ENCODE results near the gene PAN3. TPM values are rescaled to one million over a fixed set of nuclear protein-coding genes. Genes with fewer than 3 reads are reported as not detected.

The PAN3 gene
- total and polyA plus RNA-seq, 4 experiments from 2014 or later, result 2.8 to 66.7 (median 36.4) TPM

- Mint-ChIP-seq H3K27ac (no peak overlapping the region), H3K36me3 (peaks cover 50 to 64% of the 10 kb centered on the region in 2 donors), H3K9me3 (no peaks in the 10 kb centered on the region), H3K4me3 (no peak overlapping the region), H3K4me1 (peaks cover under 1 to 4% (median 3%) of the 10 kb centered on the region in 4 donors), H3K27me3 (no peaks in the 10 kb centered on the region)
- intact Hi-C loops (cut with micrococcal nuclease), result loop anchor here (5.0 kb wide), 1 partner anchor 137 kb away; the partner anchor contains the start of gene PAN3
- Histone ChIP-seq H3K4me1 (ENCODE audit: insufficient read depth, low read length) (no peaks in the 10 kb centered on the region), H3K9me3 (ENCODE audit: control insufficient read depth in 1 of 2, low read length in 2 of 2) (no peaks in the 10 kb centered on the region), H3K36me3 (ENCODE audit: insufficient read depth, low read length) (peaks cover 28% of the 10 kb centered on the region), H3K27ac (ENCODE audit: low read depth, low read length) (no peak overlapping the region), H3K27me3 (ENCODE audit: insufficient read depth, low read length) (no peaks in the 10 kb centered on the region), H3K4me3 (ENCODE audit: low read length in 2 of 2) (no peak overlapping the region)
- ChIA-PET CTCF (ENCODE audit: partially characterized antibody) (no interaction called here), POLR2A (ENCODE audit: partially characterized antibody) (no interaction called here)
- no peak for DNase-seq
These were observed 135.6 kb downstream of the PAN3 start for GRCh38 chr13:28273919-28274318.

- no peaks in the 10 kb centered on the region for H3K9me3 Mint-ChIP-seq
- intact Hi-C loops (cut with micrococcal nuclease), result no loop called here
- H3K36me3 Mint-ChIP-seq, result peaks cover 62 to 74% of the 10 kb centered on the region in 2 donors
- no peaks in the 10 kb centered on the region for H3K9me3 ChIP-seq (ENCODE audit: control insufficient read depth in 1 of 2, low read length in 2 of 2)
- no peak overlapping the region for H3K4me3 ChIP-seq (ENCODE audit: low read length in 2 of 2)
- no peak for DNase-seq
- peaks cover 0 to 3% (median 0%) of the 10 kb centered on the region in 4 donors for H3K4me1 Mint-ChIP-seq
- ChIA-PET POLR2A (ENCODE audit: partially characterized antibody) (no interaction called here), CTCF (ENCODE audit: partially characterized antibody) (interaction anchor here (0.6 kb wide), 1 partner anchor 79 kb away, joined by 3 read pairs; no protein-coding TSS in a partner anchor)
- H3K27ac Mint-ChIP-seq, result peak overlapping the region in 1 of 7 donors; percentile 18
- no peak overlapping the region for H3K4me3 Mint-ChIP-seq
- no peaks in the 10 kb centered on the region for H3K27me3 ChIP-seq (ENCODE audit: insufficient read depth, low read length)
- no peak overlapping the region for H3K27ac ChIP-seq (ENCODE audit: low read depth, low read length)
- H3K4me1 ChIP-seq (ENCODE audit: insufficient read depth, low read length), result no peaks in the 10 kb centered on the region
- peaks cover 27% of the 10 kb centered on the region for H3K36me3 ChIP-seq (ENCODE audit: insufficient read depth, low read length)
- no peaks in the 10 kb centered on the region for H3K27me3 Mint-ChIP-seq
These were observed 144.1 kb downstream of the PAN3 start for GRCh38 chr13:28282451-28282850.

- Histone ChIP-seq H3K4me3 (ENCODE audit: low read length in 2 of 2) (no peak overlapping the region), H3K36me3 (ENCODE audit: insufficient read depth, low read length) (peaks cover 21% of the 10 kb centered on the region), H3K4me1 (ENCODE audit: insufficient read depth, low read length) (no peaks in the 10 kb centered on the region), H3K9me3 (ENCODE audit: control insufficient read depth in 1 of 2, low read length in 2 of 2) (no peaks in the 10 kb centered on the region), H3K27me3 (ENCODE audit: insufficient read depth, low read length) (no peaks in the 10 kb centered on the region), H3K27ac (ENCODE audit: low read depth, low read length) (no peak overlapping the region)
- ChIA-PET CTCF (ENCODE audit: partially characterized antibody) (no interaction called here), POLR2A (ENCODE audit: partially characterized antibody) (no interaction called here)
- DNase-seq, result no peak
- Mint-ChIP-seq H3K4me3 (no peak overlapping the region), H3K9me3 (no peaks in the 10 kb centered on the region), H3K4me1 (peaks cover 0 to 3% (median 0%) of the 10 kb centered on the region in 4 donors), H3K27me3 (no peaks in the 10 kb centered on the region), H3K27ac (no peak overlapping the region), H3K36me3 (peaks cover 70 to 75% of the 10 kb centered on the region in 2 donors)
- intact Hi-C loops (cut with micrococcal nuclease), result no loop called here
These were observed 145.3 kb downstream of the PAN3 start for GRCh38 chr13:28283600-28283999.

DNA sequence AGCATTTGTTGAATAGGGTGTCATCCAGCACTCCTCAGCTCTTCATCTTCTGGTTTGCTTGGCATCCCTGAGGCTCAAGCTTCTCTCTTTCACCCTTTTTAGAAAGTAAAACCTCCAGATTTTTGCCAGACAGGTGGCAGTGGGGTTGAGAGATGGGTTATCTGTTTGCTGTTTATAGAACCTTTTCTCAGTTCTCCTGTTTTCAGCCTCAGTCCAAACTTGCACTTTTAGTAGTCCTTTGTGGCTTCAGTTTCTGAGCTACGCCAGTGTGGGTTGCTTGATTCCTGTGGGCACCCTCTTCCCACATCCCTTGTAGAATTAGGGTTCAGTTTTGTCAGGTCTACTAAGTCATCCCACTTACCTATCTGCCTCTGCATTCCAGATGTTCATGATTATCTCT, 147.9 kb downstream of the PAN3 start:
- Histone ChIP-seq H3K27ac (ENCODE audit: low read depth, low read length) (no peak overlapping the region), H3K36me3 (ENCODE audit: insufficient read depth, low read length) (peaks cover 16% of the 10 kb centered on the region), H3K4me1 (ENCODE audit: insufficient read depth, low read length) (no peaks in the 10 kb centered on the region), H3K4me3 (ENCODE audit: low read length in 2 of 2) (no peak overlapping the region), H3K27me3 (ENCODE audit: insufficient read depth, low read length) (no peaks in the 10 kb centered on the region), H3K9me3 (ENCODE audit: control insufficient read depth in 1 of 2, low read length in 2 of 2) (no peaks in the 10 kb centered on the region)
- peaks cover 62 to 69% of the 10 kb centered on the region in 2 donors for H3K36me3 Mint-ChIP-seq
- no peak for DNase-seq
- H3K27ac Mint-ChIP-seq, result peak overlapping the region in 2 of 7 donors; percentile 29 to 63
- POLR2A ChIA-PET (ENCODE audit: partially characterized antibody), result no interaction called here
- CTCF ChIA-PET (ENCODE audit: partially characterized antibody), result no interaction called here
- no peaks in the 10 kb centered on the region for H3K9me3 Mint-ChIP-seq
- peaks cover 0 to 3% (median 0%) of the 10 kb centered on the region in 4 donors for H3K4me1 Mint-ChIP-seq
- intact Hi-C loops (cut with micrococcal nuclease), result no loop called here
- H3K27me3 Mint-ChIP-seq, result no peaks in the 10 kb centered on the region
- H3K4me3 Mint-ChIP-seq, result no peak overlapping the region

GRCh38 chr13:28297341-28297740, 159.0 kb downstream of the PAN3 start:
- H3K27ac Mint-ChIP-seq, result peak overlapping the region in 1 of 7 donors; percentile 83
- ChIA-PET POLR2A (ENCODE audit: partially characterized antibody) (no interaction called here), CTCF (ENCODE audit: partially characterized antibody) (no interaction called here)
- no peak for DNase-seq
- intact Hi-C loops (cut with micrococcal nuclease), result no loop called here
- peaks cover 10 to 14% (median 13%) of the 10 kb centered on the region in 4 donors for H3K4me1 Mint-ChIP-seq
- peaks cover 0 to 2% (median 0%) of the 10 kb centered on the region in 8 donors for H3K9me3 Mint-ChIP-seq
- H3K27me3 Mint-ChIP-seq, result no peaks in the 10 kb centered on the region
- Histone ChIP-seq H3K27ac (ENCODE audit: low read depth, low read length) (no peak overlapping the region), H3K9me3 (ENCODE audit: control insufficient read depth in 1 of 2, low read length in 2 of 2) (no peaks in the 10 kb centered on the region), H3K27me3 (ENCODE audit: insufficient read depth, low read length) (no peaks in the 10 kb centered on the region), H3K4me3 (ENCODE audit: low read length in 2 of 2) (no peak overlapping the region), H3K36me3 (ENCODE audit: insufficient read depth, low read length) (peaks cover 7% of the 10 kb centered on the region), H3K4me1 (ENCODE audit: insufficient read depth, low read length) (peaks cover 6% of the 10 kb centered on the region)
- no peak overlapping the region for H3K4me3 Mint-ChIP-seq
- peaks cover 26 to 27% of the 10 kb centered on the region in 2 donors for H3K36me3 Mint-ChIP-seq

DNA sequence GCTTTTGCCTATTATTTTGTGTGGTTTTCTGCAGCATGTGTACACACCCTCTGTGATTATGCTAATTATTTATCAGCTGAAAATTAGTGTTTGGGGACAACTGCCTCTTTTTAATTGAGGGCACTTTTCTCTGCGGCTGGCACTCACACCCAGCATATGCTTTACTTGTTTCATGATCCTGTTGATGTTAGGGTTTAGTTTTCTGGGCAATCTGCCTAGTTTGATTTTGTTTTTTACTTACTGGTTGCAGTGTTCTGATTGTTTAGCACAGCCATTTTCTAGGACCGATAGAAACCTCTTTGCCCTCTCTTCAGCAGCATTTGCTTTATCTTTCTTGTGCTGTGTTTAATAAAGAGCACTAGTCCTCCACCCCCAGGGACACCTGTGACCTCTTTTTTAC, 161.6 kb downstream of the PAN3 start:
- ChIA-PET CTCF (ENCODE audit: partially characterized antibody) (no interaction called here), POLR2A (ENCODE audit: partially characterized antibody) (no interaction called here)
- Histone ChIP-seq H3K9me3 (ENCODE audit: control insufficient read depth in 1 of 2, low read length in 2 of 2) (no peaks in the 10 kb centered on the region), H3K4me1 (ENCODE audit: insufficient read depth, low read length) (peaks cover 6% of the 10 kb centered on the region), H3K27me3 (ENCODE audit: insufficient read depth, low read length) (no peaks in the 10 kb centered on the region), H3K36me3 (ENCODE audit: insufficient read depth, low read length) (no peaks in the 10 kb centered on the region), H3K27ac (ENCODE audit: low read depth, low read length) (no peak overlapping the region), H3K4me3 (ENCODE audit: low read length in 2 of 2) (no peak overlapping the region)
- Mint-ChIP-seq H3K9me3 (peaks cover 0 to 2% (median 0%) of the 10 kb centered on the region in 8 donors), H3K36me3 (peaks cover 7% of the 10 kb centered on the region in 2 donors), H3K4me1 (peaks cover 8 to 18% (median 13%) of the 10 kb centered on the region in 4 donors), H3K27ac (no peak overlapping the region), H3K4me3 (no peak overlapping the region), H3K27me3 (no peaks in the 10 kb centered on the region)
- intact Hi-C loops (cut with micrococcal nuclease), result no loop called here
- DNase-seq, result no peak

DNA sequence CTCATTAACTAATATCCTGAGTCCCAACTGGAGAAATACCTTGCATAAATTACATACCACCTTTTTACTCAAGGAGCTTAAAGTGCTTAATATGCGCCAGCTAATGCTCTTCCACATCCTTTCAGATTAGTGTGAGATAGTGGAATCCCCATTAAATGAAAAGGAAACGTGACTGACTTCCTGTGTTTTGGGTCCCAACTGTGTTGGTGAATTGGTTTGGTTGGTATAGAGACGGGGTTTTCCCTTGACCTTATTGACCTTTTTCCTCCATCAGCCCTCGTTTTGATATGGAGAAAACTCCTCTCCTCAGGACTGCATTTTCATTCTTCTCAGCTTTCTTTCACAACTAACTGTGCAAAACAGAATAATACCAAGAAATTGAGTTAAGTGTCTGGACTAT, 163.5 kb downstream of the PAN3 start:
- Histone ChIP-seq H3K27me3 (ENCODE audit: insufficient read depth, low read length) (no peaks in the 10 kb centered on the region), H3K4me1 (ENCODE audit: insufficient read depth, low read length) (peaks cover 6% of the 10 kb centered on the region), H3K36me3 (ENCODE audit: insufficient read depth, low read length) (no peaks in the 10 kb centered on the region), H3K27ac (ENCODE audit: low read depth, low read length) (no peak overlapping the region), H3K4me3 (ENCODE audit: low read length in 2 of 2) (no peak overlapping the region), H3K9me3 (ENCODE audit: control insufficient read depth in 1 of 2, low read length in 2 of 2) (no peaks in the 10 kb centered on the region)
- POLR2A ChIA-PET (ENCODE audit: partially characterized antibody), result no interaction called here
- CTCF ChIA-PET (ENCODE audit: partially characterized antibody), result no interaction called here
- Mint-ChIP-seq H3K4me3 (no peak overlapping the region), H3K27ac (peak overlapping the region in 3 of 7 donors; percentile 6 to 39 (median 25)), H3K36me3 (no peaks in the 10 kb centered on the region), H3K4me1 (peaks cover 8 to 18% (median 10%) of the 10 kb centered on the region in 4 donors), H3K9me3 (no peaks in the 10 kb centered on the region), H3K27me3 (peaks cover 0 to 2% of the 10 kb centered on the region in 2 donors)
- no peak for DNase-seq
- intact Hi-C loops (cut with micrococcal nuclease), result no loop called here

- intact Hi-C loops (cut with micrococcal nuclease), result no loop called here
- POLR2A ChIA-PET (ENCODE audit: partially characterized antibody), result no interaction called here
- Mint-ChIP-seq H3K4me3 (no peak overlapping the region), H3K9me3 (no peaks in the 10 kb centered on the region), H3K27ac (no peak overlapping the region), H3K36me3 (no peaks in the 10 kb centered on the region), H3K27me3 (peaks cover 1 to 2% of the 10 kb centered on the region in 2 donors), H3K4me1 (peaks cover 7 to 14% (median 8%) of the 10 kb centered on the region in 4 donors)
- Histone ChIP-seq H3K4me3 (ENCODE audit: low read length in 2 of 2) (no peak overlapping the region), H3K36me3 (ENCODE audit: insufficient read depth, low read length) (no peaks in the 10 kb centered on the region), H3K9me3 (ENCODE audit: control insufficient read depth in 1 of 2, low read length in 2 of 2) (no peaks in the 10 kb centered on the region), H3K27ac (ENCODE audit: low read depth, low read length) (no peak overlapping the region), H3K4me1 (ENCODE audit: insufficient read depth, low read length) (peaks cover 5% of the 10 kb centered on the region), H3K27me3 (ENCODE audit: insufficient read depth, low read length) (no peaks in the 10 kb centered on the region)
- CTCF ChIA-PET (ENCODE audit: partially characterized antibody), result no interaction called here
- DNase-seq, result no peak
These were observed 168.0 kb downstream of the PAN3 start for GRCh38 chr13:28306325-28306724.
